ENCODE measurements around the gene DAPK1. TPM values are rescaled to one million over a fixed set of nuclear protein-coding genes. Genes with fewer than 3 reads are reported as not detected.
A peak's percentile ranks its signal among the peaks of the same experiment; 100 is the strongest.

Gene DAPK1
- total and polyA plus RNA-seq, 8 donors: 78.2 to 242 (median 215) TPM

DNA sequence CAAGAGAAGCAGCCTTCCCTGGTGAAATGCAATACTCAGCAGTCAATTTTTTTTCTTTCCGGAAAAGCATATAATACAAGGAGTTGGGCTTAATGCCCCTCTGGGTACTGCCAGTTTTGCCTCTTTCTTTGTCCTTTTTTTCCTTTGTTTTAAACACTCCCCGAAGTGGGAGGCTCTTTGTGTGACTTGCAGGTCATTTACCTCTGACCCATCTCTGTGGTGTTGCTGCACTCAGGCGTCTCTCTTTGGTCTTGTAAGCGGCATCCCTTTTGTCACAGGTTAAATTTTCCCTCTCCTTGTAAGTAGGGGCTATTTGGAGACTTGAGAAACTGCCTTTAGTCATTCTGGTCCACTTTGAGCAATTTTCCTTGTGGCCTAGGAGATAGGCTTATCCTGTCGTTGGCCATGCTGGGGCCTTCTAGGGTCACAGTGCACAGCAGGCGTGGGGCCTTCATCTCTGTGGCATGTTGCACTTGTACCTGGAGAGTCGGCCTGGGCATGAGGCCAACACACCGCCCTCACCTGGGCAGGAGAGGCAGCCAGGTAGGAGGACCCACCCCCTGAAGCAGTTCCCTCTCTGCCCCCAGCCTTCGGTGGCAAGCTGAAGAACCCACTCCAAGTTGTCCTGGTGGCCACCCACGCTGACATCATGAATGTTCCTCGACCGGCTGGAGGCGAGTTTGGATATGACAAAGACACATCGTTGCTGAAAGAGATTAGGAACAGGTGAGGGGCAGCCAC, 200.6 kb downstream of the DAPK1 start:
- H3K27ac ChIP-seq: no peak overlapping the region
- no peaks in the 10 kb centered on the region for H3K9me3 ChIP-seq
- TF ChIP-seq, protein P1, sequence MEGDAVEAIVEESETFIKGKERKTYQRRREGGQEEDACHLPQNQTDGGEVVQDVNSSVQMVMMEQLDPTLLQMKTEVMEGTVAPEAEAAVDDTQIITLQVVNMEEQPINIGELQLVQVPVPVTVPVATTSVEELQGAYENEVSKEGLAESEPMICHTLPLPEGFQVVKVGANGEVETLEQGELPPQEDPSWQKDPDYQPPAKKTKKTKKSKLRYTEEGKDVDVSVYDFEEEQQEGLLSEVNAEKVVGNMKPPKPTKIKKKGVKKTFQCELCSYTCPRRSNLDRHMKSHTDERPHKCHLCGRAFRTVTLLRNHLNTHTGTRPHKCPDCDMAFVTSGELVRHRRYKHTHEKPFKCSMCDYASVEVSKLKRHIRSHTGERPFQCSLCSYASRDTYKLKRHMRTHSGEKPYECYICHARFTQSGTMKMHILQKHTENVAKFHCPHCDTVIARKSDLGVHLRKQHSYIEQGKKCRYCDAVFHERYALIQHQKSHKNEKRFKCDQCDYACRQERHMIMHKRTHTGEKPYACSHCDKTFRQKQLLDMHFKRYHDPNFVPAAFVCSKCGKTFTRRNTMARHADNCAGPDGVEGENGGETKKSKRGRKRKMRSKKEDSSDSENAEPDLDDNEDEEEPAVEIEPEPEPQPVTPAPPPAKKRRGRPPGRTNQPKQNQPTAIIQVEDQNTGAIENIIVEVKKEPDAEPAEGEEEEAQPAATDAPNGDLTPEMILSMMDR (IDR thresholded peaks at IDR 0.05): no peak
- no peaks in the 10 kb centered on the region for H3K27me3 ChIP-seq
- H3K4me1 ChIP-seq: peaks cover 0 to 4% of the 10 kb centered on the region in 2 donors
- peak; percentile 86 for ATAC-seq
- H3K4me3 ChIP-seq: no peak overlapping the region
- intact Hi-C loops (cut with DNase I): no loop called here
- DNase-seq: peak in 3 of 4 donors; percentile 54 to 83 (median 60)
- H3K36me3 ChIP-seq: peaks cover 0 to 66% of the 10 kb centered on the region in 2 donors

DNA sequence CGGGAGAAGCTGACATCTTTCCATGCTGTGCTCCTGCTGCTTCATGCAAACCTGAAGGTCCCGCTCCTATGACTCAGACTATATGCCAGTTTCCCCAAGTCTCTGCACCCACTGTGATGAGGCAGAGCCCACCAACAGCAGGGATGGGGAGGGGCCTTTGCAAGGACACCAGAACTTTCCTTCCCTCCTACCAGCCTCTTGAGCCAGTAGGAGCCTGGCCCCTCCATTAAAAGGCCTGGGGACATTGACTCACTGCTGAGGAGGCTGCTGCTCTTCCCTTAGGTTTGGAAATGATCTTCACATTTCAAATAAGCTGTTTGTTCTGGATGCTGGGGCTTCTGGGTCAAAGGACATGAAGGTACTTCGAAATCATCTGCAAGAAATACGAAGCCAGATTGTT, 202.2 kb downstream of the DAPK1 start:
- TF ChIP-seq, protein P1 (IDR thresholded peaks at IDR 0.05): no peak
- H3K27ac ChIP-seq: no peak overlapping the region
- peaks cover 0 to 4% of the 10 kb centered on the region in 2 donors for H3K4me1 ChIP-seq
- intact Hi-C loops (cut with DNase I): no loop called here
- ATAC-seq (no peak), DNase-seq (no peak)
- no peaks in the 10 kb centered on the region for H3K9me3 ChIP-seq
- H3K4me3 ChIP-seq: no peak overlapping the region
- peaks cover 0 to 75% of the 10 kb centered on the region in 2 donors for H3K36me3 ChIP-seq
- no peaks in the 10 kb centered on the region for H3K27me3 ChIP-seq

DNA sequence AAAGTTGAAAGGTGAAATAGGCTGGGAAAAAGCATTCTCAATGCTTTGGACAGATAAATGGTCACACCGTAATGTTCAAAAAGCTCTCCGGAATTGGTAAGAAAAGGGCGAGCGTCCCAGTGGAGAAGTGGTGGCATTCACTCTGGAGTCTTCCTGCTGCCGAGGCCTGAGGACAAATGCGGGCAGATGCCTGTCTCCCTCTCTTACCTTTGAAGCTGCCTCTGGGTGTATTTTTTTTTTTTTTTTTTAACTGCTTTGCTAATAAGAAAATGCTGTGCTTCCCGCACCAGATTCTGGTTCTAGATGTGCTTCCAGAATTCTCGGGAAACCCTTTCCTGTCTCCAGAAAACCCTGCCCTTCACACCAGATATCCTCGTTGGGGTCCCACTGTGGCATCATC, 203.8 kb downstream of the DAPK1 start:
- H3K4me1 ChIP-seq: peaks cover 0 to 4% of the 10 kb centered on the region in 2 donors
- H3K9me3 ChIP-seq: no peaks in the 10 kb centered on the region
- H3K27ac ChIP-seq: no peak overlapping the region
- H3K36me3 ChIP-seq: peaks cover 0 to 73% of the 10 kb centered on the region in 2 donors
- H3K27me3 ChIP-seq: no peaks in the 10 kb centered on the region
- DNase-seq (no peak), ATAC-seq (no peak)
- TF ChIP-seq, protein P1 (IDR thresholded peaks at IDR 0.05): no peak
- no peak overlapping the region for H3K4me3 ChIP-seq
- intact Hi-C loops (cut with DNase I): no loop called here

DNA sequence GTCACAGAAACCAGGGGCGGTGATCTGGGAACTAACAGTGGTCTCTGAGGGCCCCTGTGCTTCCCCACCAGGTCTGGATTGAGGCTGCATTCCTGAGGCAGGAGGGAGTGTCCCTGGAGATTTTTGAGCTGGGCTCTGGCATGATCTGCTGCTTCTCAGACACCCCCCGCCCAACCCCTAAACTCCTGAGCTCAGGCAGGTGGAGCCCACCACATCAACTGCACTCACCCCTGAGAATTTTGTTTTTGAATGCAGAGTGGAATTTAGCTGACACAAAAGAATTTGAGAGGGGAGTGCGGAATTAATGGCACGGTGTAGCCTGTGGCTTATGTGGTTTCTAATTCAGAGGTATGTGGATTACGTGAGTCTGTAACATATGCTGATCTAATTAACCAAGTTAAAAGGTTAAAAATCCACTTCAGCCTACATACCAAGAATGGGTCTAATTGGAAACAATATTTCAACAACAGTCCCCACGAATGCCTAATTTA, 204.3 kb downstream of the DAPK1 start:
- ATAC-seq (no peak), DNase-seq (no peak)
- TF ChIP-seq, protein P1 (IDR thresholded peaks at IDR 0.05): no peak
- peaks cover 0 to under 1% of the 10 kb centered on the region in 2 donors for H3K4me1 ChIP-seq
- H3K9me3 ChIP-seq: no peaks in the 10 kb centered on the region
- intact Hi-C loops (cut with DNase I): no loop called here
- H3K27ac ChIP-seq: no peak overlapping the region
- no peaks in the 10 kb centered on the region for H3K27me3 ChIP-seq
- H3K36me3 ChIP-seq: peaks cover 0 to 73% of the 10 kb centered on the region in 2 donors
- no peak overlapping the region for H3K4me3 ChIP-seq

DNA sequence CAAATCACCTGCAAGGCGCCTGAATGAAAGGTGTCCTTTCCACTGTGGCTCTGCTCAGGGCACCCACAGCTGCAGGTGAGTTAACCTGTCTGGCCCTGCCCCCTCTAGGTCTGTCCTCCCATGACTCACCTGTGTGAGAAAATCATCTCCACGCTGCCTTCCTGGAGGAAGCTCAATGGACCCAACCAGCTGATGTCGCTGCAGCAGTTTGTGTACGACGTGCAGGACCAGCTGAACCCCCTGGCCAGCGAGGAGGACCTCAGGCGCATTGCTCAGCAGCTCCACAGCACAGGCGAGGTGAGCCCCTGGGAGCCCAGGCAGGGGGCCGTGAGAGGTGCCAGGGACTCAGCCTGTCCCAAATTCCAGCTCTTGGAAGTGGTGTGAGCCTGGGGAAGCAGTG, 205.3 kb downstream of the DAPK1 start:
- H3K4me1 ChIP-seq: peaks cover 0 to 4% of the 10 kb centered on the region in 2 donors
- no peak overlapping the region for H3K4me3 ChIP-seq
- intact Hi-C loops (cut with DNase I): no loop called here
- peaks cover 0 to 72% of the 10 kb centered on the region in 2 donors for H3K36me3 ChIP-seq
- H3K27ac ChIP-seq: no peak overlapping the region
- no peaks in the 10 kb centered on the region for H3K27me3 ChIP-seq
- DNase-seq (peak in 1 of 4 donors; percentile 50), ATAC-seq (no peak)
- TF ChIP-seq, protein P1 (IDR thresholded peaks at IDR 0.05): no peak
- no peaks in the 10 kb centered on the region for H3K9me3 ChIP-seq
